GM19463 (cell line): ENCODE results near the gene MRPL27.

Source experiments
- ATAC-seq: cut with Tn5 transposase; IDR thresholded peaks from one replicate; pipeline ENCODE4 v1.9.1; 2021; ENCODE audit warnings: mild to moderate bottlenecking, moderate library complexity; ENCODE audit not compliant: unreplicated experiment

The MRPL27 gene

GRCh38 chr17:50319306-50320004 lies 53.5 kb downstream of the MRPL27 start:
- ATAC-seq = no peak

GRCh38 chr17:50318501-50319285 lies 54.3 kb downstream of the MRPL27 start:
- no peak for ATAC-seq
